Measurements from ENCODE around the gene THOC1. TPM values are rescaled to one million over a fixed set of nuclear protein-coding genes. Genes with fewer than 3 reads are reported as not detected.

THOC1 gene
- total RNA-seq, 4 donors from 2014 or later, result 13.8 to 34.1 (median 21.8) TPM

DNA sequence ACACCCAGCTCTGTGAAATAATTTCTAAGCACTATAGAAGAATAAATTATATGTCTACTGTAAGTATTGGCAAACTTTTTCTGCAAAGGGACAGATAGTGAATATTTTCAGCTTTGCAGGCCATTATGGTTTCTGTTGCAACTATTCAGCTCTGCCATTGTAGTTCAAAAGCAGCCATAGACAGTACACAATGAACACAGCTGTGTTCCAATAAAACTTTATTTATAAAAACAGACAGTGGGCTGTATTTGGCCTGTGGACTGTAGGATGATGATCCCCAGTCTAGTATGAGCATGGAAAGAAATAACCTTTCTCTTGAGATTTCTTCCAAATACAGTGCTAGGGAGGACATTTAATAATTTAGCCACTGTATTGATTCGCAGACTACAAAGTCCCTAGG lies 35.2 kb upstream of the THOC1 start:
- Histone ChIP-seq H3K27ac (replicated peaks in 1 of 4) (no peak overlapping the region), H3K27me3 (no peaks in the 10 kb centered on the region), H3K4me1 (no peaks in the 10 kb centered on the region), H3K4me3 (no peak overlapping the region), H3K36me3 (no peaks in the 10 kb centered on the region), H3K9me3 (no peaks in the 10 kb centered on the region)
- DNase-seq (ENCODE audit: extremely low spot score), result no peak
- TF ChIP-seq POLR2AphosphoS5 (IDR thresholded peaks at IDR 0.05) (no peak), POLR2A (IDR thresholded peaks at IDR 0.05; ENCODE audit: low read depth) (no peak), EP300 (IDR thresholded peaks at IDR 0.05) (no peak)
- TF ChIP-seq, protein P1, sequence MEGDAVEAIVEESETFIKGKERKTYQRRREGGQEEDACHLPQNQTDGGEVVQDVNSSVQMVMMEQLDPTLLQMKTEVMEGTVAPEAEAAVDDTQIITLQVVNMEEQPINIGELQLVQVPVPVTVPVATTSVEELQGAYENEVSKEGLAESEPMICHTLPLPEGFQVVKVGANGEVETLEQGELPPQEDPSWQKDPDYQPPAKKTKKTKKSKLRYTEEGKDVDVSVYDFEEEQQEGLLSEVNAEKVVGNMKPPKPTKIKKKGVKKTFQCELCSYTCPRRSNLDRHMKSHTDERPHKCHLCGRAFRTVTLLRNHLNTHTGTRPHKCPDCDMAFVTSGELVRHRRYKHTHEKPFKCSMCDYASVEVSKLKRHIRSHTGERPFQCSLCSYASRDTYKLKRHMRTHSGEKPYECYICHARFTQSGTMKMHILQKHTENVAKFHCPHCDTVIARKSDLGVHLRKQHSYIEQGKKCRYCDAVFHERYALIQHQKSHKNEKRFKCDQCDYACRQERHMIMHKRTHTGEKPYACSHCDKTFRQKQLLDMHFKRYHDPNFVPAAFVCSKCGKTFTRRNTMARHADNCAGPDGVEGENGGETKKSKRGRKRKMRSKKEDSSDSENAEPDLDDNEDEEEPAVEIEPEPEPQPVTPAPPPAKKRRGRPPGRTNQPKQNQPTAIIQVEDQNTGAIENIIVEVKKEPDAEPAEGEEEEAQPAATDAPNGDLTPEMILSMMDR (IDR thresholded peaks at IDR 0.05), result no peak
- intact Hi-C loops (cut with DNase I), result no loop called here
- WGBS, result 93% methylated on average over 1 of the region's 1 CpG

DNA sequence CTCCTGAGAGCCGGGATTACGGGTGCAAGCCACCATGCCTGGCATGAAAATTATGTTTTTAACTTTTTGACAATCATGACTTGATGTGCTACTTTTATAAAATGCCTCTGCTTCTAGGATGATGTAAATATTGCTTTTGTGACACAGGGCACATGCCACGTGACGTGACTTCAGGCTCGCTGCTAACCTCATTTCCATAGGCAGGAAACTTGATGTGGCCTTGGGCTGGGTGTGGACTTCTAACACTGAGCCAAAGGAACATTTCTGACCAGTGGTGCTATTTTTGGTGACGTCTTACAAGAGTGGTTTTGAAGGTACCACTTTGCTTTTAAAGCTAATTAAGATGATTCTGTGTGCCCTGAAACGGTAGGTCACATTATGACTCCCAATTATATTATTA lies 34.2 kb upstream of the THOC1 start:
- no peaks in the 10 kb centered on the region for H3K9me3 ChIP-seq
- H3K36me3 ChIP-seq, result no peaks in the 10 kb centered on the region
- no peak for DNase-seq (ENCODE audit: extremely low spot score)
- no peak for TF ChIP-seq POLR2AphosphoS5 (IDR thresholded peaks at IDR 0.05)
- TF ChIP-seq EP300 (IDR thresholded peaks at IDR 0.05), result no peak
- TF ChIP-seq, protein P1 (IDR thresholded peaks at IDR 0.05), result no peak
- TF ChIP-seq POLR2A (IDR thresholded peaks at IDR 0.05; ENCODE audit: low read depth), result no peak
- H3K27me3 ChIP-seq, result no peaks in the 10 kb centered on the region
- no peak overlapping the region for H3K27ac ChIP-seq (replicated peaks in 1 of 4)
- 85% methylated on average over 7 of the region's 7 CpGs for WGBS
- intact Hi-C loops (cut with DNase I), result no loop called here
- no peak overlapping the region for H3K4me3 ChIP-seq
- H3K4me1 ChIP-seq, result no peaks in the 10 kb centered on the region

DNA sequence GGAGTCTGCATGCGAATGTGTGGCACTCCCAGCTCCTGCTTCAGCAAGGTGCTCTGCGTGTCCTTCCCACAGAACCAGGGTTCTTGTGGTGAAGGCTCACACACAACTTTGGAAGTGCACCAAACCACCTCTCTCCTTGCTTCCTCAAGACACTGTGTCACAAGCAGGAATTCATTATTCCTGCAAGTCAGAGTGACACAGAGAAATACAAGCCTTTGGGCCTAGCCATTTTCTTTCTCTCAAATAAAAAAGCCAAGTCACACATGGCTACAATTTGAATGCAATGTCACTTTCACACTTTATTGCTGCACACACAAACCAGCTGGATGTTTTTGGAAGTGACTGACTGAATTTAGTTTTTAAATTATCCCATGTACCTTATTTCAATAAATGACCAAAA lies 30.1 kb upstream of the THOC1 start:
- TF ChIP-seq, protein P1 (IDR thresholded peaks at IDR 0.05), result no peak
- DNase-seq (ENCODE audit: extremely low spot score), result no peak
- no peaks in the 10 kb centered on the region for H3K36me3 ChIP-seq
- no peak overlapping the region for H3K4me3 ChIP-seq
- intact Hi-C loops (cut with DNase I), result no loop called here
- no peaks in the 10 kb centered on the region for H3K4me1 ChIP-seq
- no peak overlapping the region for H3K27ac ChIP-seq (replicated peaks in 1 of 4)
- WGBS, result 100% methylated on average over 2 of the region's 2 CpGs
- no peaks in the 10 kb centered on the region for H3K9me3 ChIP-seq
- no peaks in the 10 kb centered on the region for H3K27me3 ChIP-seq

DNA sequence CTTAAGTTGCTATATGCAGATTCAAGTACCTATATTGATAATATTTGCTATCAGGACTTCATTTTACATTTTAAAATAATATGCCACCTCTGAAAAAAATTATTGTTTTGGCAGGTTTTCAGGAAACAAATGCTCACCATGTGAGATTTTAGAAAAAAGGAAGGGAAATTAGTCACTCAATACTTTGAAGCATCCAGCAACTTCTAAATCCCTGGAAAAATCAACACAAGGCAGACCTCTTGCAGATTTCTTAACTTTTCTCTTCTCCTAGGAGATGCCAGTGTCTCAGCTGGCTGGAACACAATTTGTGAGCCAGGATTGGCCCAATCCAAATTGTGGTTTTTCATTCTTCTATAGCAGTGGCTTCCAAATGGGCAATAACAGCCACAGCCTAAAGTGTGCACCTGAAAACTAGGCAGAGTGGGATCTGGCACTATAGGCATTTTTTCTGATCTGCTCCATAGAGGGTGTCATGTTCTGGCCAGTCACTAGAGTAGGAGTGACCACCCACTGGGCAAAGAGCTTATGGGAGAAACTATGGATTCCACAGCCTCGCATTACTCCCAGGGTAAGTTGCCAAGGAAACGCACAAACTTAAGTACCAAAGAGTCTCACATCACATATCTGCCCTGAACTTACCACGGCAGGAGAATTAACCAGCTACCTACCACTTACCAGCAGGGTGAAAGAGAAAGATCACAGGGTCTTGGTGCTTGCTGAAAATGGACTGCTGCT lies 28.1 kb upstream of the THOC1 start:
- Histone ChIP-seq H3K4me3 (no peak overlapping the region), H3K27ac (replicated peaks in 1 of 4) (no peak overlapping the region), H3K36me3 (no peaks in the 10 kb centered on the region), H3K9me3 (no peaks in the 10 kb centered on the region), H3K27me3 (no peaks in the 10 kb centered on the region), H3K4me1 (no peaks in the 10 kb centered on the region)
- WGBS, result 72% methylated on average over 3 of the region's 3 CpGs
- intact Hi-C loops (cut with DNase I), result no loop called here
- TF ChIP-seq, protein P1 (IDR thresholded peaks at IDR 0.05), result no peak
- no peak for TF ChIP-seq POLR2A (IDR thresholded peaks at IDR 0.05; ENCODE audit: low read depth)
- TF ChIP-seq EP300 (IDR thresholded peaks at IDR 0.05), result no peak
- no peak for TF ChIP-seq POLR2AphosphoS5 (IDR thresholded peaks at IDR 0.05)
- DNase-seq (ENCODE audit: extremely low spot score), result no peak

DNA sequence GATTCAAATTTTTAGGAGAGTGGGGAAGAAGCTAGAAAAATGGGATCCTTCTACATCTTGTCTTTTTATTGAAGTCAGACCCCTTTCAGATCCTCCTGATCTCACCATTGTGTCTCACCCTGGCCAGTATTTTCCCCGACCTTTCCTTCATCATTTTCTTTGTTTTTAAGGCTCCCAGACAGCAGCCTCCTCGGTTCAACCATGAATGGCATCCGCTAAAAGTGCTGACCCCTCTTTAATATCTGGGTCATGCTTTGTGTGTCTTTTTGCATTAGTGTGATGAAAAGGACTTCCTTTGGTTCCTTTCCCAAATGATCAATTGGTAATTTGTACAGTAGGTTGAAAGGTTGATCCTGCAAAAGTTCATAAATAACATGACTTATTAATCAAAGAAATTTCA lies 26.7 kb upstream of the THOC1 start:
- intact Hi-C loops (cut with DNase I), result no loop called here
- H3K4me3 ChIP-seq, result no peak overlapping the region
- no peak overlapping the region for H3K27ac ChIP-seq (replicated peaks in 1 of 4)
- WGBS, result 79% methylated on average over 3 of the region's 3 CpGs
- H3K9me3 ChIP-seq, result no peaks in the 10 kb centered on the region
- no peaks in the 10 kb centered on the region for H3K36me3 ChIP-seq
- H3K27me3 ChIP-seq, result no peaks in the 10 kb centered on the region
- no peak for DNase-seq (ENCODE audit: extremely low spot score)
- TF ChIP-seq POLR2A (IDR thresholded peaks at IDR 0.05; ENCODE audit: low read depth), result no peak
- TF ChIP-seq POLR2AphosphoS5 (IDR thresholded peaks at IDR 0.05), result no peak
- TF ChIP-seq, protein P1 (IDR thresholded peaks at IDR 0.05), result no peak
- no peak for TF ChIP-seq EP300 (IDR thresholded peaks at IDR 0.05)
- H3K4me1 ChIP-seq, result no peaks in the 10 kb centered on the region

All from esophagus muscularis mucosa (tissue), 4 donors.